GM21576 (cell line): ENCODE data around the gene NPY4R.
"Not testable (repeated sequence)": the region's sequence is repeated elsewhere in the genome, so short reads cannot be mapped to it uniquely, and the experiment has no call there.

Source experiments
- ATAC-seq: cut with Tn5 transposase; IDR thresholded peaks from one replicate; pipeline ENCODE4 v1.9.1; 2021; ENCODE audit warnings: mild to moderate bottlenecking, moderate library complexity; ENCODE audit not compliant: unreplicated experiment

NPY4R gene

DNA sequence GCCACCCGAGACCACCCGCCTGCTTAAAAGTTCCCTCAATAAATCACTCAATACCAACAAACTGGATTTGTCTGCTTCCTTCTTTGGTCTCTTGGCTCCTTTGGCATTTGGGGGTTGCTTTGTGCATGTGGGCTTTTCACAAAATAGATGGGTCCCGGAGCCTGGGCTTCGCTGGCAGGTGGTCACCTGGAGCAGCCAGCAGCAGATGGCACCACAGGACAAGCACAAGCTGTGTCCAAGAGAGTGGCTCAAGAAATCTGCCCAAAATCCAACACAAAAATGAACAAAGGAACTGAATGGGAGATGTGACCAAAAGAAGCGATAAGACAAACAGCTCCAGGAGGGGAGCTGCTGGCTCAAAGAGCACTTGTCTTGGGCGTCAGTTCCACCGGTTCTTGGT, 6.2 kb downstream of the NPY4R start:
- ATAC-seq, result not testable (repeated sequence)

DNA sequence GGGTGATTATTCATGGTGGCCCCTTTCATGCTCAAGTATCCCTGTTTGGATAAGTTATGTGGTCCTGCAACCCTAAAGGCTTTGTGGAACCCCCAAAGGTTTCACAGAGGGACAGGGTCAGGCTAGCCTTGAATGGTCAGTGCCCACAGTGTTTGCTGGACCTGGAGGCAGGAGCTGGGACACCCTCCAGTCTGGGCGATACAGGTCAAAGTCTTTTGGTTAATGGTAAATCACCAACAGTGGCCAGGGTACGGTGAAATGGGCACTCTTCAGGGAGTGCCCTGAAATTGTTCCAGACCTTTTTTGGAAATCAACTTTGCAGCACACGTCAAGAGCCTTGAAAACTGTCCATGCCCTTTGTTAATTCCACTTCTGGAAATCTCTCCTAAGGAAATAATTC, 8.7 kb downstream of the NPY4R start:
- not testable (repeated sequence) for ATAC-seq

GRCh38 chr10:46455992-46456391, 9.8 kb downstream of the NPY4R start:
- ATAC-seq, result not testable (repeated sequence)

- ATAC-seq, result not testable (repeated sequence)
Observed at GRCh38 chr10:46451365-46451764, 14.4 kb downstream of the NPY4R start.

- ATAC-seq, result not testable (repeated sequence)
Observed at GRCh38 chr10:46450829-46451228, 14.9 kb downstream of the NPY4R start.

DNA sequence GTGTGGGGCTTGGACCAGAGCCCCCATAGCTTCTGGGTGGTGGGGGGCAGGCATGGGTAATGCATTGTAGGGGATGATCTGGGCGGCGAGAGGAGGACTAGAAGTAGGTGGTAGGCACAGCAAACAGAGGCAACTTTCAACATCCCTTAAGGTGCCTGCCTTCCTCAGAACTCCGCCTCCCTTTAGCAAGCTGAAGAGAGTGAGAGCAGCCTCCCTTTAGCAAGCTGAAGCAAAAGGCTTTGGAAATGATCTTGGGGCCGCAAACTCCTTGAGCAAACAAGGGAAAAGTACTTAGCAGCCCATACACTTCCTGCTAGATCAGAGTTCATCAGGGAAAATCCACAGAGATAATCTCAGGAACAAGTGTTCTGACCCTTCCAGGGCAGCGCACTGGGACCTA, 18.3 kb downstream of the NPY4R start:
- ATAC-seq, result not testable (repeated sequence)

- not testable (repeated sequence) for ATAC-seq
Observed at GRCh38 chr10:46445389-46446122, 20.2 kb downstream of the NPY4R start.

GRCh38 chr10:46443422-46443821, 22.3 kb downstream of the NPY4R start:
- not testable (repeated sequence) for ATAC-seq

GRCh38 chr10:46442706-46443275, 23.0 kb downstream of the NPY4R start:
- not testable (repeated sequence) for ATAC-seq

DNA sequence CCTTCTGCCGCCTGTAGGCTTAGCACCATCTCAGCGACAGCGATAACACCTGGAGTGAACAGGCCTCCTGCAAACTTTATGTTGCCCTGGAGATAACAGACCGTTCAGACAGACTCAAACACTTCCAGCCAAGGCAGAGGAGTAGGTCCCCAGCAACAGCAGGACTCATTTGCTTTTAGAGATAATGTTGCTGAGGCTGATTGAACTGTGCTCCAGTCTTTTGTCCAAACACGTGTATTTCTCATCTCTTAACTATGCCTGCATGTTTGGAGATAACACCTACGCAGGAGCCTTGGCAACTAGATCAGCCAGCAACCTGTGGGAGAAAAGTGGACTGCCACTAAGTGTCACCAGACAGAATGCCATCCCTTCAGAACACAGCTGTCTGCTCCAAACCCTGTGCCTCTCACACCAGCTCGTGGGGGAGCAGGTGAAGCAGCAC, 23.9 kb downstream of the NPY4R start:
- not testable (repeated sequence) for ATAC-seq

DNA sequence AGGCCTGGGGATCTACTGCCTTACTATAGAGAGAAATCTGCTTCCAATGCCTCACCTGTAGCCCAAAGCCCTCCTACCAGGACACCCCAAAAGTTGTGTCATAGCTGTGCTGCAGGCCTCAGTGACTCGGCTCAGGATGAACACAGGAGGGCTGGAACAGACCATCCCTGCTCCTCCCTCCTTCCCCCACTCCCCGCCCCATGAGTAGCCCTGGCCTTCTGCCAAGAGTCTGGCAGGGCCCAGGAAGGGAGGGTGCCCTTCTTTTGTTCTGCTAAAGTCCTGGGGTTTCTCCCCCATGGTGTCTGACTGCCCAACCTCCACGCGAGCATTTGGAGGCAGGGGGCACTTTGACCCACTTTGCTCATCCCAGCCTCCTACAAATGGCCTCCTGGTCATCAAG, 24.8 kb downstream of the NPY4R start:
- not testable (repeated sequence) for ATAC-seq

GRCh38 chr10:46423550-46423949, 42.2 kb downstream of the NPY4R start:
- not testable (repeated sequence) for ATAC-seq

DNA sequence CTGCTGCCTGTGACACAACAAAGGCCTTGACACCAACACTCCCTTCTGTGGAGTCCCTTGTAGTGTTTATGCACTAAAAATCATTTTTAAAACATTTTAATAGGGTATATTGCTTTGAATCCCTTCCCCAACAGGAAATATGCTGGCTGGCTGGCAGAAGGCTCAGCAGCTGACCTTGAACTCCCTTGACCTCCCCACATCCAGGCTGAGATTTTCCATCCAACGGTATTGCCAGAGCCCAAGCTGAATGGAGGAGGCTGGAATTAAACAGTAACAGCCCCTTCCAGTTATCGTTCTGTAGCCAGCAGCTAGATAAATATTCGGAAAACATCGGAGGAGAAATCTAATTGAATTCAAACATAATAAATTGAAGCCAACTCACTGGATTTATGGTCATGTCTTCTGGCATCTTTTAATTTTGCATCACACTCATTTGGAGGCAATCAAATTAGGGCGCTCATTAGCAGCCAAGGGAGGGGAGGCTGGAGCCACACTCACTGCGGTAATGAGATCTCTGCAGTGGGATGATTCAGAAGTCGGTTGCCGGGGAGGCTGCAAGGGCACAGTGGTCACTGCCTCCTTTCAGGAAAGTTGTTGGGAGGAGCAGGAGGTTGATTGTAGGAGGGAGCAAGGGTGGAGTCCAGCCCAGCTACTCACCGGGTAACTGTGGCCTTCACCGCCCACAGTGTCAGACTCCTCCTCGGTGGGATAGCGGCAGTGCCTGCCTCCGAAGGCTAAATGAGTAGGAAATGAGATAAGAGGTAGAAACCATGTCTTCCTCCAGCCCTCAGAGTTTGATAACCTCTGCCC, 46.0 kb downstream of the NPY4R start:
- not testable (repeated sequence) for ATAC-seq

DNA sequence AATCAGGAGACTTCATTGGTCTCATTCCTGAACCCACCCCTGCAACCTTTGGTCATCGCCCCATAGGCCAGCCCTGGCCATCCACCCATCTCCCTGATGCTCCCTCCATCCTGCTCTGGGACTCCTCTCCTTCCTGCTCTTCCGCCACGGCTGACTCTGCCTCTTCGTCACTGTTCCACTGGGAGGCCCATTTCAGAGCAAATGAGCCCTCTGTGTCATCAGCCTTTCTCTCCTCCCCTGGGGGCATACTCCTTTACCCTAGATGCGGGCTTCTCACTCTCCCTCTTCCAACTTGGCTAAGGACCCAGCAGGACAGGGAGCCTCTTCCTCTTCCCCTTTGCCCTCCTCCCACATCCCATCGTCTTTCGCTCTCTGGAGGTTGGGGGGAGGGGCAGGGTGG, 47.5 kb downstream of the NPY4R start:
- not testable (repeated sequence) for ATAC-seq

- not testable (repeated sequence) for ATAC-seq
Observed at GRCh38 chr10:46415291-46415690, 50.5 kb downstream of the NPY4R start.

DNA sequence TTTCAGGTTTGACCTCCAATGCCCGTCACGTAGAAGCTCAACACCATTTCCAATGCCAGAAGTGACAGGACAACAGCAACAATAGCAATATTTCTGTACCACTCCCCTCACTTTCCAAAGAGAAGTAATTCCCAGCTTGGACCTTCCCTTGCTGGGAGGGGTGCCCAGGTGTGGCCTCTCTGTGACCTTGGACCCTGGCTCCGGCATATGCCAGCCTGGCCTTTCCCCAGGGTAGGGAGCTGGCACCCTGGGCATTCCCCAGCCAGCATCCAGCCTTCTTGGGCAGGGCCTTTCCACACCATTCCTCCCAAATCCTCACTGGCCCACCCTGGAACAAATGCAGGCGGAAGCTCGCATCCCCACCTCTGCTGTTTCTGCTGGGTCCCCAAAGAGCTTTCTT, 53.1 kb downstream of the NPY4R start:
- ATAC-seq, result not testable (repeated sequence)

- not testable (repeated sequence) for ATAC-seq
Observed at GRCh38 chr10:46411123-46411522, 54.6 kb downstream of the NPY4R start.
